ENCODE measurements around the gene GRIFIN. TPM values are rescaled to one million over a fixed set of nuclear protein-coding genes. Genes with fewer than 3 reads are reported as not detected.

Gene GRIFIN
- not detected for total RNA-seq
- not detected for polyA plus RNA-seq

- intact Hi-C loops (cut with DNase I): loop anchor here in 1 of 3 donors (10.0 kb wide), 1 partner anchor 209 kb away; the partner anchor contains the start of gene AMZ1
- 74 to 88% methylated on average over 3 to 7 of the region's 16 CpGs for WGBS, 2 donors
- TF ChIP-seq CTCF (IDR thresholded peaks at IDR 0.05): no peak
- no peaks in the 10 kb centered on the region for H3K9me3 ChIP-seq
- H3K27ac ChIP-seq: no peak within 1 kb of the TSS
- DNase-seq: no peak
- no peaks in the 10 kb centered on the region for H3K36me3 ChIP-seq
- no peaks in the 10 kb centered on the region for H3K27me3 ChIP-seq
- peaks cover 7 to 16% (median 12%) of the 10 kb centered on the region in 3 donors for H3K4me1 ChIP-seq
- H3K4me3 ChIP-seq: no peak within 1 kb of the TSS
- no peak for FAIRE-seq
- no peak for ATAC-seq
Measured at GRCh38 chr7:2476298-2476697, at the start of gene GRIFIN. TSS of gene GRIFIN (minus strand) at chr7:2476398. CDS start at chr7:2476383, 15 bp downstream.

GRCh38 chr7:2524808-2525657 lies 48.8 kb upstream of the GRIFIN start:
- intact Hi-C loops (cut with DNase I): no loop called here
- TF ChIP-seq CTCF (IDR thresholded peaks at IDR 0.05): no peak
- ATAC-seq (peak; percentile 7 to 16 (median 12)), DNase-seq (peak in 5 of 6 donors; percentile 69 to 91 (median 70)), FAIRE-seq (no peak)
- H3K27me3 ChIP-seq: no peaks in the 10 kb centered on the region
- whole genome bisulfite sequencing, 2 donors: 25 to 28% methylated on average over 49 to 53 of the region's 53 CpGs
- peaks cover 36 to 75% (median 54%) of the 10 kb centered on the region in 3 donors for H3K4me1 ChIP-seq
- peak overlapping the region; percentile 84 to 94 (median 87) for H3K27ac ChIP-seq
- peak overlapping the region in 3 of 4 donors; percentile 19 to 80 (median 72) for H3K4me3 ChIP-seq
- no peaks in the 10 kb centered on the region for H3K9me3 ChIP-seq
- peaks cover 0 to 9% (median 0%) of the 10 kb centered on the region in 3 donors for H3K36me3 ChIP-seq

- 10% methylated on average over 42 to 51 of the region's 51 CpGs for WGBS, 2 donors
- H3K27ac ChIP-seq: peak overlapping the region; percentile 84 to 94 (median 87)
- peaks cover 36 to 68% (median 54%) of the 10 kb centered on the region in 3 donors for H3K4me1 ChIP-seq
- intact Hi-C loops (cut with DNase I): no loop called here
- DNase-seq (peak; percentile 97 to 99 (median 98)), ATAC-seq (peak; percentile 66 to 75 (median 70)), FAIRE-seq (no peak)
- no peaks in the 10 kb centered on the region for H3K9me3 ChIP-seq
- H3K4me3 ChIP-seq: peak overlapping the region in 3 of 4 donors; percentile 72 to 80 (median 79)
- H3K27me3 ChIP-seq: no peaks in the 10 kb centered on the region
- no peak for TF ChIP-seq CTCF (IDR thresholded peaks at IDR 0.05)
- peaks cover 0 to 9% (median 0%) of the 10 kb centered on the region in 3 donors for H3K36me3 ChIP-seq
Measured at GRCh38 chr7:2523941-2524807, 48.0 kb upstream of the GRIFIN start.

- H3K4me3 ChIP-seq: peak overlapping the region in 3 of 4 donors; percentile 72 to 80 (median 79)
- intact Hi-C loops (cut with DNase I): no loop called here
- no peaks in the 10 kb centered on the region for H3K27me3 ChIP-seq
- TF ChIP-seq CTCF (IDR thresholded peaks at IDR 0.05): no peak
- DNase-seq (peak; percentile 77 to 92 (median 83)), FAIRE-seq (no peak), ATAC-seq (peak; percentile 31 to 41 (median 40))
- 1 to 2% methylated on average over 18 to 22 of the region's 22 CpGs for WGBS, 2 donors
- H3K36me3 ChIP-seq: peaks cover 0 to 9% (median 0%) of the 10 kb centered on the region in 3 donors
- H3K9me3 ChIP-seq: no peaks in the 10 kb centered on the region
- H3K27ac ChIP-seq: peak overlapping the region; percentile 84 to 94 (median 87)
- peaks cover 30 to 69% (median 48%) of the 10 kb centered on the region in 3 donors for H3K4me1 ChIP-seq
Measured at GRCh38 chr7:2523461-2523936, 47.3 kb upstream of the GRIFIN start.
